Glomerular endothelial cell (primary cell): ENCODE data around the gene TP63. TPM values are rescaled to one million over a fixed set of nuclear protein-coding genes. Genes with fewer than 3 reads are reported as not detected.

Source experiments
- DNase-seq: peaks from one replicate; pipeline ENCODE4 v3.0.0-alpha.2; 2011; ENCODE audit warnings: low read depth, low spot score; ENCODE audit errors: extremely low read depth
- total RNA-seq: library from RNA; depleted of rRNA; stranded (reverse); fragments of >200 nt; gene quantifications from 2 replicates; pipeline ENCODE4 v1.2.3, GENCODE V29; 2015

The TP63 gene
- total RNA-seq, 1 donor from 2014 or later, result 0.53 TPM

GRCh38 chr3:189772584-189772983 lies 141.4 kb downstream of the TP63 start:
- no peak for DNase-seq

DNA sequence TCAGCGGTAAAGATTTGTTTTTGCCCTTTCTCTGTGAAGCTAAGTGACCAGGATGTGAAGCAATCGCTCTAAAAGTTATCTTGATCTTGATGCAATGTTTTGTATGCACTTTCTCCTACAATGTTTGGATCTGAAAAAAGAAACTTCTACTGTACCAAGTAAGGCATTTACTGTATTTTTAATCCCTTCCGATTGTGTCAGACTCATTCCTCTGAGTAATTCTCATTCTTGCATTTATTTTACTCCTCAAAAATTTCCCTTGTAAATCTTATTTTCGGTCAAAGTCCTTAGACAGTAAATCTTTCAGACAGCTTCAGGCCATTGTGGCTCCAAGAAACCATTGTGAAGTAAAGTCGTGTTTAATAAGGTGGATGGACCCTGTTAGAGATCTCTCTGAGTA lies 141.9 kb downstream of the TP63 start:
- DNase-seq, result no peak

GRCh38 chr3:189776149-189776824 lies 145.1 kb downstream of the TP63 start:
- no peak for DNase-seq

GRCh38 chr3:189778340-189778950 lies 147.3 kb downstream of the TP63 start:
- DNase-seq, result no peak

DNA sequence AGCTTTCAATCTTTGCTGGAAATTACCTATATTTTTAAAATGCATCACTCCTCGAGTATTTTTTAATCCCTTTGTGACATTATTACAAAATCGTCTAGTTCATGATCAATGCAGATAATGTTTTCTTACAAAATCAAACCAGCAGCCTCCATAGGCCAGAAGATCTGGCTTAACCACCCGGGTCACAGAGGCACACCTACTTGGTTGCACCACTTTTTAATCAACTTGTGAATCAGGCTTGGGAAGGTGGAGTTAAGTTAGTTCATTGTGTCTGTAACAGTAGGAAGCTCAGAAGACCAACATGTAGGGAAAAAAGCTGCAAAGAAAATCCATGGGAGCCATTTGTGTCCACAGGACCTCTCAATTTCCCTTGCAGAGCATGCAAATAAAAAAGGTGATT lies 148.0 kb downstream of the TP63 start:
- no peak for DNase-seq

- no peak for DNase-seq
These were observed 149.5 kb downstream of the TP63 start for GRCh38 chr3:189780546-189781270.

- no peak for DNase-seq
These were observed 150.2 kb downstream of the TP63 start for GRCh38 chr3:189781415-189781814.

DNA sequence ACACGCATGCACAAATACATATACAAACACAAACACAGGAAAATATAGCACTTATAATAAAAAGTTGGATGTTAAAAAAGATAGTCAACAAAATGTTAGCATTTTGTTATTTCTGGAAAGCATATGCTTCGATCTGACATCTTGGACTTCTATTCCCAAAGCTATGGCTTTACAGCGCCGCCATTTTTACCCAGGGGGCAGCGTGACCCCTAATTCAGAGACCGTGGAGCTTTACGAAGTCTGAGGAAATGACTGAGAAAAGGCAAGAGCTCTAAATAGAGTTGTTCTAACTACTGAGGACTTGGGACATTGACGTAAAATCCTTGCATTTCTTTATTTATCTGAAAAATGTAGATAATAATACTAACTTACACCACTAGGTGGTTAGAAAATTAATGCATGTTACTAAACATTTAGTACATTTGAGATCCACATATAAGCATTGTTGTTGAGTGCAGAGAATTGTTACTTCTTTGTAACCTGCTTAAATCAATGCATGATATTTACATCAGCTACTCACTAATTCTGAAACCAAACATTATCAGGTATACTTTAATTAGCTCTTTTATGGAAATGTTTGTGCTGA lies 155.4 kb downstream of the TP63 start:
- no peak for DNase-seq

DNA sequence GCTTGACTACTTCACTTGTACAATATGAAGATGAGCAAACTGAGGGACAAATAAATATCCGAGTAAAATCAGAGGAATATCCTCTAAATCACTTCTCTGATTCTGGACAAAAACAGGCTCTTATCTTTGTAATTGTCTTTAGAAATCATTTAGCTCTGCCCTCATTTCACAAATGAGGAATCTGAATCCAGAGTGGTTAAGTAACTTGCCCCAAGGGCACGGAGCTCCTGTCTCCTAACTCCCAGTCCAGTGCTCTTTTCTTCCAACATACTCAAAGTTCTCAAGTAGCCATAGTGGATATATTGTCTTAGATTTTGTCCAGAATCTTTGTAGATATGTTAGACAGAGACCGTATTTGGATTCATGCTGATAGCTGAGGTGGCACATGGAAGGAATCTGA lies 156.0 kb downstream of the TP63 start:
- no peak for DNase-seq

DNA sequence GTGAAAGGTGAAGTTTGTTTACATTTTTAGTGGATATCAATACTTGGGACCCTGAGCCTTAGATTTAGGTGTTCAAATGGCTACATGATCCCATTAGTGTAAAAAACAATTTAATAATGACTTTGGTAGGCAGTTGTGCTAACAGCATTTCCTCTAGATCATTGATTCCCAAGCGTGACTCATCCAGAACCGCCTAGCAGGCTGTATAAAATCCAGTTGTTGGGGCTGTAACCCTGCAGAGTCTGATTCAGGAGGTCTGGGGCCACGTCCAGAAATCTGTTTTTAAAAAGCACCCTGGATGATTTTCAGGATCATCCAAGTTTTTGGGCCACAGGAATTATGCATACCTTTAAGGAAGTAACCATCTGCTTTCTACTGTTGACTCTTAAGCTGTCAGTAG lies 156.4 kb downstream of the TP63 start:
- DNase-seq, result no peak

- no peak for DNase-seq
These were observed 158.2 kb downstream of the TP63 start for GRCh38 chr3:189789432-189789831.

GRCh38 chr3:189790658-189791057 lies 159.5 kb downstream of the TP63 start:
- DNase-seq, result no peak

- no peak for DNase-seq
These were observed 161.1 kb downstream of the TP63 start for GRCh38 chr3:189792046-189792929.

GRCh38 chr3:189794518-189794917 lies 163.3 kb downstream of the TP63 start:
- DNase-seq, result no peak

DNA sequence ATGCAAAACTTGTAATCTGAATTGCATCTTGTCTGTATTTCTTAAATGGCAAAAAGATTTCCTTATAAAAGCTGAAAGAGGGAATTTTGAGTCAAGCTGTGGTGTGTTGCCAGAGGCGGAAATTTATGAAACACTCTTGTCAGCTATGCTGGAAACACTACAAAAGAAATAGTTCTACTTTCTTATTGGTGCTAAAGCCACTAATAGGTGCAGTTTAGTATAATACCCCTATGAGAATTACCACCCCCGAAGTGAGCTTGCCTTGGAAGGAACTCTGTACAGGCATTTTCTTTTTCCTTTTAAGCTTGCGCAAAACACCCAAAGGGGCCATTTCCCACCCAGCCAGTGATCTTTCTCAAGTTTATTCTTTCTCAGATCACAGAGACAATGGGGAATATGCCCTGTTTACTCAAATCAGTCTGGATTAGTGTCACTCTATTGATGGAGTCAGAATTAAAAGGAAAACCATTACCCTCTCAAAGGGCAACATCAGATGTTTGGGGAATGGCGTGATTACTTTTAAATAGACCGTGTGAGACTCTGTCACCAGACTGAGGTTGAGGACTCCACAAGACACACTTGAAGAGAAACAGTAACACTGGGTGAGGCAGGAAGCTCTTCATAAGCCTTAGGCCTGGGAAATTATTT lies 166.0 kb downstream of the TP63 start:
- no peak for DNase-seq

DNA sequence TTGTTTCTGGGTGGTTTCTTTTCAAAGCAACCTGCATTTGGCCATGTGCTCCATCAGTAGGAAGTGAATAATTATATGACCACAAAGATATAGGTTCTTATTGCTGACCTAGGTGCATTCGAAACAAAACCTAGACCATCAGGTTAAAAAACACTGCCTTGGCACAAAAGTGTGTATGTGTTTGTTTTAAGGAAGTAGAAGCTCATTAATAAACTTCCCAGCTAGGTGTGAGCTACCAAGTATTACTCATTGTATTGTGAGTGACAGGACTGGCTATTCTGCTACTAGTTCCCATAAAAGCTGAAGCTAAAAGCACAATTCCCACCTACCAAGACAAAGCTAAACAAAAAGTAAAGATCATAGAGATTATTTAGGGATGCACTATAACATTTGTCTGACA lies 168.2 kb downstream of the TP63 start:
- no peak for DNase-seq

DNA sequence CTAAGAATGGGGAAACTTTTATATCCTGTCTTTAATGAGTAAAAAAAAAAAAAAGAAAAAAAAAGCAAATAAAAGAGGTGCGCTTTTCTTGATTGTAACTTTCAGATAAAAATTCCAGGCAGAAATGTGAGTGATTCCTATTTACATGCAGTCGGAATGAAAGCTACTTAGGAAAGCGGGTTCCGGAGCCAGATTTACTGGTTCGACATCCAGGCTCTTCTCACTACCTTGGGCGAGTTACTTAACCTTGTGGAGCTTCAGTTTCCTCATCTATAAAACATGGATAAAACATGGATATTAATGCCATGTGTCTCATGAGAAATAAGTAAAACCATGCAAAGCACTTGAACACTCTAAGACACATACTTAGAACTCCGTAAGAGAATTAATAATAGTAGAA lies 169.2 kb downstream of the TP63 start:
- no peak for DNase-seq

DNA sequence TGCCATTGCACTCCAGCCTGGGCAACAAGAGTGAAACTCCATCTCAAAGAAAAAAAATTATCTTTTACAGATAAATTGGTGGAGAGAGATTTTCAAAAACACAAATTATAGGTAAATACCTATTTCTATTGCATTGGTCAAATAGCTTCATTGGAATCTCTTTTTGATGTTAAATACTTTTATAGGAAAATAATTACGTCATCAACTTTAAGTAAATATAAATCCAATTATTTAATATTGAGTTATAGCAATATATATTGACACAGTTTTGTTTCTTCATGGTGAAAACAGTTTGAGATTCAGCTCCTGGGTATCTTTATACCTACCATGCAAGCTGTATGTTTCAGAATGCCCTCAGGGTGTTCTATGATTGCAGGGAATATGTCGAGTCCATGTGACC lies 172.1 kb downstream of the TP63 start:
- no peak for DNase-seq

- no peak for DNase-seq
These were observed 174.3 kb downstream of the TP63 start for GRCh38 chr3:189805375-189806067.
